NCI-H1105 (cell line): ENCODE data around the gene PTPRG.
"Not testable (repeated sequence)": the region's sequence is repeated elsewhere in the genome, so short reads cannot be mapped to it uniquely, and the experiment has no call there.

Experiments
- DNase-seq: peaks from one replicate; lab custom pipeline; 2025; lab: John Stamatoyannopoulos, UW

PTPRG gene

DNA sequence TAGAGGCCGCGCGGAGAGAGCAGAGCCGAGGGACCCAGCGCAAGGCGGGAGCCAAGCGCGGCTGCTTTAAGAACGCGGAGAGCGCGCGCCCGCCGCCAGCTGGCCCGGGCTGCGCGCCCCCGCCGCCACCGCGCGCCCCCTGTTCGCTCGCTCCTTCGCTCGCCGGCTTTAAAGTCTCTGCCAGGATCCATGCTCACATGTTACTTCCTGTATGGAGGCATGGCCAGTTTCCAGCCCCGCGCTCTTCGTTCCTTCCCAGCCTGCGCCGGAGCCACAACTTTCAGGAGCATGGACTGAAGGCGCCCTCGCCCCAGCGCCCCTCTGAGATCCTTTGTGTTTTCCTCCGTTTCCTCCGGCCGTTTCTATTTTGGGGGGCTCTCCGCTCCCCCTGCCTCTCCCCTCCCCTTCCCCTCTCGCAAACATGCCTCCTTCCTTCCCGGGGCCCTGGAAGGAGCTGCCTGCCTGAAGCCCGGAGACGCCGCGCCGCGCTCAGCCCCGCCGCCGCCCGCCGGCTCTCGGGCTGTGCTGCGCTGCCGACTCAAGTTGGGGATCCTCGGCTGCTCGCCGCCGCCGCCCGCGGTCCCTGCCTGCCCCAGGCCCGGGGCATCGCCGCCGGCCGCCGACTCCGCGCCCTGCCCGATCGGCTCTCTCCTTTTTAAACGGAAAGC lies at the start of gene PTPRG:
Gene PTPRG (plus strand): TSS at position 198 of the 668 bp plus-strand sequence. CDS start 717 bp downstream, outside the sequence.
- DNase-seq, result peak; percentile 73

DNA sequence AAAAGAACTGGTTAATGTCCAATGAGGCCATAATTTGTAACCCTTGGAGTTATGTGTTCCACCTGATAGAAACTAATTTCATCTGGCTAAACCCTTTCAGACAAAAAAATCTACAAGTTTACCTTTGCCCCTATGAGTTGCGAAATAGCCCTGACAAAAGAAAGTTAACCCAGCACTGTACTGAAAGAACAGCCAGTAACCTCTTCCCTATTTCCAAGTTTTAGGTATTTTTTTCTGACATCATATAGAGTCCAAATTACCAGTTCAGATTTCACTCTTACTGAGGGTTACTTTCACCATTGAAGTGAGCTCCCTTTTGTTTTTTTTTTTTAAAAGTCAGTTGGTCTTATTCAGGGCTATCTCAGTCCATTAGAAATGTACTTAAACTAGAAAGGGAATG lies 42.8 kb upstream of the PTPRG start:
- DNase-seq, result no peak

DNA sequence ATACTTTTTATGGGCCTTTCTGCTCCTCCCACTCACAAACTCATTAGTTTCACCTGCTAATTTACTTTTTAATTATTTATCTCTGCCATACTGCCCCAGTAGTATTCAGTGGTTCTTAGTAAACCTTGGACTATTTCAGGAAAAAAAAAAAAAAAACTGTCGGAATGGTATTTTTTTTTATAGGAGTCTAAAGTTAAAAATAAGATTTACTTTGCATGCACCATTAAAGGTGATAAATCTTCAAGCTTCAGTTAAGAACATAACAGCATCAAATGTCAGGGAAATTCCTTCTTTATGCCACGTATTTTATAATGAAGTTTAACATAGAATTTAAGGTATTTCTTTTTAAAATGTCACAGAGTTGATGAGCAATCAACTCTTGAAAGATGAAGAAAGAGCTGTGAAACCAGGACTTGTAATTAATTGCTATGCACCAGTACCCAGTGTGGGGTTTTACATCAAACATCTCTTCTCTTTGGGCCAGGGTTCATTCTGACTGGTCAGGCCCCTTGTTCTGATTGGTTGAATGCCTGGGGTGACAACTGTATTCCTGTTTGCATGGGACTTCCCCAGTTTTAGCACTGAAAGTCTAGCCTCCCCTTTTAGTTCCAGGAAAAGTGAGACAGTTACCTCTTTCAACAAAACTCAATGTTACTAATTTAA lies 40.3 kb upstream of the PTPRG start:
- no peak for DNase-seq

- no peak for DNase-seq
These were observed 39.3 kb upstream of the PTPRG start for GRCh38 chr3:61522060-61522459.

- DNase-seq, result no peak
These were observed 38.7 kb upstream of the PTPRG start for GRCh38 chr3:61522626-61523025.

DNA sequence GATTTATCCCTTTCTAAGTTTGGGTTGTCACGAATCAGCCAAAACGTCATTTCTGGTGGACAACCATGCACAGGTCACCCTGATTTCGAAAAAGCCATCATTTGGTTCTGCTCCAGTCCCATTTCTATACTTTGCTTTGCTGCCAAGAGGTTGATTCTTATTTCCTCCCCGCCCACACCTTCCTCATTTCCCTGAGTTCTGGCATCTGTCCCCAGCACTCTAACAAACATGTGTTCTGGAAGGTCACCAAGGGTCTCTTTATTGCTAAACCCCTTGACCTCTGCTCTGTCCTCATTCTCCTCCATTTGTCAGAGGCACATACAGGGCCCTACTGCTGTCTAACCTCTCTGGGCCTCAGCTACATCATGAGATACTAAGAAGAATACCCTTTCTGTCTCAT lies 36.4 kb upstream of the PTPRG start:
- no peak for DNase-seq

DNA sequence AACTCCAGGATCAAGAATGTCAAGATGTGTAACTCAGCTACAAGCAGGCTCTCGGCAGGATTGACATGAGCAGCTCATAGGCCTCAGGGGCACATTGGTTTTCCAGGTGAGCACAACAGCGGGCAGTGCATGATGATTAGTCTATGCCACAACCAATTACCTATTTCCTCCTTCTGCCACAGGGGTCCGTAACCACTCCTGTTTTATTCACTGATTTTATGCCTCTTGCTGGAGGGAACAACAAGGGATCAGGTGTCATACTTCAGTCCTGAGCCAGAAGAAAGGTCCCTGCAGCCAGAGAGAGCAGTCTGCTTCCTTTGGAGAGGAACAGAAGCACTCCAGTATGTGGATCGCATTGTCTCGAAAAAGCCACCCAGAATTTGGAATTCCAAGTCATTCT lies 35.1 kb upstream of the PTPRG start:
- DNase-seq, result no peak

DNA sequence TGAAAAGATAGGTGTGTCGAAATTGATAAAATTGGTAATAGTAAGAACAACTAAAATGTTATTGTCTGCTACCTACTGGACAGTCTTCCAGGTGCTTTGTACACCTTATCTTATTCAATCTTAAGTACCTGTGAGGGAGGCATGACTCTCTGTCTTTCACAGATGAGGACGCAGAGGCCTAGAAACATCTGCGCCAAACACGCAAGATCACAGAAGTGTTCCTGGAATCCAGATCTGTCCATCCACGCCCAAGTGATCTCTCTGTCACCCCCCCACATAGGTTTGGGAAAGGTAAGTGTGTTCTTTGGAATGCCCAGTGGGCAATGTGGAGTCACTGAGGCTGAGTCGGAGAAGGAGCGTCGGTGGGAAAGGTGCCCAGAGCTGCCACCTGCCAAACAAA lies 34.4 kb upstream of the PTPRG start:
- DNase-seq, result no peak

GRCh38 chr3:61530355-61530754 lies 31.0 kb upstream of the PTPRG start:
- peak; percentile 22 for DNase-seq

DNA sequence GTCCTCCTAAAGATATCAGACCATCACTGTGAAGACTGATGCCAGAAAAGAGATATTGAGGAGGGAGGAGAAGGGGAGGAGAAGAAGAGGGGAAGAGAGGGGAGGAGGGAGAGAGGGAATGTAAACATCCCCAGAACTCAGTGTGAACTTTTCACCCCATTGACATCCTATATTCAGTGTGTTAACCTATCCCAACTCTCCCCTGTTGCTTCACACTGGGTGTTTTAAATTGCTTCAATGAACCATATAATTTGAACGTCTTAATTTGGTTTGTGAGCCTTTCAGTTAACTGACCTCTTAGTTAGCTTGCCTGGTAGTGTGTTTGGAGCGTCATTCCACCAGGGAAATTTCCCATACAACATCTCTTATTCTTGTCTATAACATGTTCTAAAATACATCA lies 29.8 kb upstream of the PTPRG start:
- no peak for DNase-seq

DNA sequence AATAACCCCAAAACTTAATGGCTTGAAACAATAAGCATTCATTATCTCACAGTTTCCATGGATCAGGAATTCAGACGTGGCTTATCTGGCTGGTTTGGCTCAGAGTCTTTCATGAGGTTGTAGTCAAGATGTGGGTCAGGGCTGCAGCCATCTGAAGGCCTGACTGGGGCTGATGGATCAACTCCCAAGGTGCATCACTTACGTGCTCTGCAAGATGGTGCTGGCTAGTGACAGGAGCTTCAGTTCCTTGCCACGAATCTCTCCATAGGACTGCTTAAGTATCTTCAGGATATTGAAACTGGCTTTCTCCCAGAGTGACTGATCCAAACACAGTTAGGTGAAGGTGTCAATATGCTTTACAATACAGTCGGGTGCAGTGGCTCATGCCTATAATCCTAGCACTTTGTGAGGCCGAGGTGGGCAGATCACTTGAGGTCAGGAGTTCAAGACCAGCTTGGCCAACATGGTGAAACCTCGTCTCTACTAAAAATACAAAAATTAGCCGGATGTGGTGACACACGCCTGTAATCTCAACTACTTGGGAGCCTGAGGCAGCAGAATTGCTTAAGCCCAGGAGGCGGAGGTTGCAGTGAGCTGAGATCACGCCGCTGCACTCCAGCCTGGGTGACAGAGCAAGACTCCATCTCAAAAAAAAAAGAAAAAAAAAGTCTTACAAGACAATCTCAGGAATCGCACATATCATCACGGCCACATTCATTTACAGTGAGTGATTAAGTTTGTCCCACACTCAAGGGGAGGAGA lies 28.5 kb upstream of the PTPRG start:
- no peak for DNase-seq

DNA sequence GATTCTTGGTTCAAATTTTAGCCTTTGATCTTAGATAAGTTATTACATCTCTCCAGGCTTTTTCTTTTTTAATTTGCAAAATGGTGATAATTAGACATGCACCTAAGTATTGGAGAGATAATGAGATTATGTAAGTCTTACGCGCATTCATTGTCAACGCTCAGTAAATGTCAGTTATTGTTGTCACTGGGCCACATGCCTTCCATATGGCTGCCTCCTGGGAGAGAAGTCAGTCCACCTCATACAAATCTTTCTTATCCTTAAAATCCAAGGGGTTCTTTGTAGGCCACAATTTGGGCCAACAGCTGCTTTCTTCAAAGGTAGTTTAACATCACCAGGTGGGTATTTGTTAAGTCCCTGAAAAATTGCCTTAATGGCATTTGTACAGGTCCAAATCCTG lies 25.5 kb upstream of the PTPRG start:
- DNase-seq, result no peak

- no peak for DNase-seq
These were observed 24.0 kb upstream of the PTPRG start for GRCh38 chr3:61537366-61537765.

- no peak for DNase-seq
These were observed 22.9 kb upstream of the PTPRG start for GRCh38 chr3:61538486-61538885.

GRCh38 chr3:61541694-61542093 lies 19.7 kb upstream of the PTPRG start:
- DNase-seq, result no peak

DNA sequence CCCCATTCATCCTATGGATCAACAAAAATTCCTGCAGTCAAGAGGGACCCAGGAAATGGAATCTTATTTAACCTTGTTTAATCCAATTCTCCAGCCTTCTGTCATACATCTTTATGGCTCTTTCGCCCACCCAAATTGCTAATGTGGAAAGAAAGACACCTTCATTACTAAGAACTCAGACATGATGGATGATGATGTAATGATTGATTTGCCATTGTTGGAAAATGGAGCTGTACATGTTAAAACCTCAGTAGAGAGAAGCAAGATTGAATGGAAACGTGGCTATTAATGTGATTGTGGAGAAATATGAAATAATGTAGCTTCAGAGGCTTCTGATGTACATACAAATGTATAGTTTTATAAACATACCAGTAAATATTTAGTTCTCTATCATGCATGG lies 15.7 kb upstream of the PTPRG start:
- DNase-seq, result no peak

GRCh38 chr3:61547625-61548024 lies 13.7 kb upstream of the PTPRG start:
- DNase-seq, result no peak

DNA sequence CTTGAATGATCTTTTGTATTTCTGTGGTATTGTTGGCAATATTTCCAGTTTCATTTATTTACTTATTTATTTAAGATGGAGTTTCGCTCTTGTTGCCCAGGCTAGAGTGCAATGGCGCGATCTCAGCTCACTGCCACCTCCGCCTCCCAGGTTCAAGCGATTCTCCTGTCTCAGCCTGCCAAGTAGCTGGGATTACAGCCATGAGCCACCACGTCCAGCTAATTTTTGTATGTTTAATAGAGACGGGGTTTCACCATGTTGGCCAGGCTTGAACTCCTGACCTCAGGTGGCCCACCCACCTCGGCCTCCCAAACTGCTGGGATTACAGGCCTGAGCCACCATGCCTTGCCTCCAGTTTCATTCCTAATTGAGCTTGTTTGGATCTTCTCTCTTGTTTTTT lies 8.7 kb upstream of the PTPRG start:
- DNase-seq, result not testable (repeated sequence)

DNA sequence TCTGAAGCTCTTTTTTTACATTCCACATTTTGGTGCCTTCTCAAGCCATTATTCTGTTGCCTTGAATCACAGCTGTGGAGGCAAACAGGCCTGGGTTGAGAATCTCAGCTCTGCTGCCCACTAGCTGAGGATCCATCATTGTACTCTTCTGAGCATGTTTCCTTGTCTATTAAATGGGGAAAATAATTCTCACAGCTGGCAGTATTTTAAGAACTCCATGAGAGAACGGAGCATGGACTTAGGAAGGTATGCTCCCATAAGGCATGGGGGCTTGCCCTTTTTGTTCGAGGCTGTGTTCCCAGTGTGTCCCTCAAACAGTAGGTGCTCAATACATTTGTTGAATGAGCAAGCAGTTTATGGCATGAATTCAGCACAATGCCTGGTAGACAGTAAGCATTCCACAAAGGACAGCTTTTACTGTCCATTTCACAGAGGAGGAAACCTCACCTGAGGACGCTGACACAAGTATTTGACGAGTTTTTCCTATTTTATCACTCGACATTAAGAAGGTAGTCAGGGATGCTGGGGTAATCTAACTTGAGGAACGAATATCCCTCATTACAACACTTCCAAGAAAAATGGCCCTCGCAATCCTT lies 2.1 kb upstream of the PTPRG start:
- DNase-seq, result no peak

GRCh38 chr3:61560517-61561373 lies 626 bp upstream of the PTPRG start:
- peak; percentile 46 for DNase-seq

DNA sequence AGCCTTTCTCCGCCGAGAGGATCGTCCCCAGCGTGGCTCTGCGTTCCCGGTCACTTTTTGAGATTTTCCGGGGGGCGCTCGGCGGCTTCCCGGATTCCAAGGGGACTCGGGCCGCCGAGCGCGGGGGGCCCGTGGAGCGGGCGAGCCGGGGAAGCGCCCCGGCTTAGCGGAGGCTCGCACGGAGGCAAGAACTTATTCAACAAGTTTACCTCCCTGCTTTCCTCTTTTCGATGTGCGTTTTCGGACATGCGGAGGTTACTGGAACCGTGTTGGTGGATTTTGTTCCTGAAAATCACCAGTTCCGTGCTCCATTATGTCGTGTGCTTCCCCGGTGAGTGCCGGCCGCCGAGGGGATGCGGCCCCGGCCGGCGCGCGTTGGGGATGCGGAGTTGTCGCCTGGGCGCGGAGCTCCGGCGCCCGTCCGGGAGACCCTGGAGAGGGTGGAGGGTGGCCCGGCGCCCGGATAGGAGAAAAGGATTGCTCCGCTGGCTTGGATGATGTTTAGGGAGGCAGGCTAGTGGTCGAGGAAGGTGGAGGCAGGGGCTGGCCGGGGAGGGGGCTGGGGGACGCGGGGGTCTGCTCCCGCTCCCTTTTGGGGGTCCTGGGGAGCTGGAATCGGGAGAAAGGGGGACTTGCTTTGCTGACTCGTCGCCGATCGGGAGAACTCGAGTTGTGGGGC lies 810 bp downstream of the PTPRG start:
- DNase-seq, result no peak
